HepG2 (cell line): ENCODE measurements around the gene ACTR6. TPM values are rescaled to one million over a fixed set of nuclear protein-coding genes. Genes with fewer than 3 reads are reported as not detected.

Source experiments
- CBFB ChIP-seq: sonication (generic); formaldehyde crosslinking; IDR thresholded peaks from 2 replicates; pipeline ENCODE4 v1.4.0; 2020; ENCODE audit warnings: missing genetic modification reagents
- CSRNP2 ChIP-seq: sonication (generic); formaldehyde crosslinking; conservative IDR thresholded peaks from 2 replicates; pipeline ENCODE4 v1.8.0; 2022; ENCODE audit warnings: low read depth, missing genetic modification reagents
- CTCF ChIP-seq: sonication (generic); formaldehyde crosslinking; IDR thresholded peaks from 2 replicates; pipeline ENCODE4 v1.5.0; 2020; ENCODE audit warnings: mild to moderate bottlenecking, missing genetic modification reagents, moderate library complexity
- MEIS1 ChIP-seq: sonication (generic); formaldehyde crosslinking; IDR thresholded peaks from 2 replicates; pipeline ENCODE4 v1.9.0; 2021; ENCODE audit warnings: mild to moderate bottlenecking, missing genetic modification reagents, moderate library complexity, borderline replicate concordance
- NFE2 ChIP-seq: sonication (generic); formaldehyde crosslinking; IDR thresholded peaks from 2 replicates; pipeline ENCODE4 v1.4.0; 2020; ENCODE audit warnings: missing genetic modification reagents
- PCBP1 ChIP-seq: fragments of 200-400 bp; formaldehyde crosslinking; IDR thresholded peaks from 2 replicates; pipeline ENCODE4 v1.6.1; 2017; ENCODE audit warnings: mild to moderate bottlenecking, low read depth, low read length, borderline replicate concordance
- SIN3A ChIP-seq: IDR thresholded peaks from 2 replicates; pipeline ENCODE4 v1.6.1; 2011; ENCODE audit warnings: low read depth, mild to moderate bottlenecking, control low read depth, low read length, borderline replicate concordance
- ZFP91 ChIP-seq: sonication (generic); formaldehyde crosslinking; IDR thresholded peaks from 2 replicates; pipeline ENCODE4 v1.9.0; 2022; ENCODE audit warnings: missing genetic modification reagents, mild to moderate bottlenecking, borderline replicate concordance
- ZFX ChIP-seq: sonication (generic); formaldehyde crosslinking; IDR thresholded peaks from 2 replicates; pipeline ENCODE4 v1.4.0; 2020; ENCODE audit warnings: mild to moderate bottlenecking, low read depth, missing genetic modification reagents, moderate library complexity
- ZMAT5 ChIP-seq: sonication (generic); formaldehyde crosslinking; IDR thresholded peaks from 2 replicates; pipeline ENCODE4 v1.5.0; 2020; ENCODE audit warnings: mild to moderate bottlenecking, low read depth, missing genetic modification reagents, borderline replicate concordance
- ZNF333 ChIP-seq: sonication (generic); formaldehyde crosslinking; IDR thresholded peaks from 2 replicates; pipeline ENCODE4 v1.4.0; 2020; ENCODE audit warnings: mild to moderate bottlenecking, missing genetic modification reagents, borderline replicate concordance
- ZNF350 ChIP-seq: sonication (generic); formaldehyde crosslinking; IDR thresholded peaks from 2 replicates; pipeline ENCODE4 v1.4.0; 2020; ENCODE audit warnings: mild to moderate bottlenecking, low read depth, missing genetic modification reagents, borderline replicate concordance
- ZNF580 ChIP-seq: IDR thresholded peaks from 2 replicates; pipeline ENCODE4 v1.6.1; 2016; ENCODE audit warnings: low read depth, borderline replicate concordance
- ZNF672 ChIP-seq: sonication (generic); formaldehyde crosslinking; IDR thresholded peaks from 2 replicates; pipeline ENCODE4 v1.8.1; 2022; ENCODE audit warnings: missing genetic modification reagents
- ZNF768 ChIP-seq: sonication (generic); formaldehyde crosslinking; IDR thresholded peaks from 2 replicates; pipeline ENCODE4 v1.4.0; 2020; ENCODE audit warnings: missing genetic modification reagents
- polyA plus RNA-seq, 8 experiments: library from polyadenylated mRNA; depleted of rRNA in 3 of 8; stranded (reverse) in 7 of 8; unstranded in 1 of 8; fragments of >200 nt; fragmentation: Illumina TruSeq in 4 of 8; extraction: Trizol in 4 of 8; gene quantifications; 2 replicates each; pipeline versions ENCODE4 v1.2.1 to v1.2.3, GENCODE V29; 2011 to 2016; ENCODE audit warnings: low read depth in 4 of 8, missing spikeins in 1 of 8, mixed read lengths in 1 of 8; ENCODE audit not compliant: insufficient read depth in 1 of 8
- total RNA-seq, 5 experiments: library from RNA; depleted of rRNA; stranded (reverse); fragments of >200 nt; fragmentation: Illumina TruSeq; extraction: Trizol; gene quantifications; 2 replicates each; pipeline ENCODE4 v1.2.3, GENCODE V29; 2016; ENCODE audit warnings: low read depth in 1 of 5
- TF ChIP-seq, protein P1 (sequence below): sonication (generic); formaldehyde crosslinking; IDR thresholded peaks from 2 replicates; pipeline ENCODE4 v1.8.1; 2023; ENCODE audit warnings: mild to moderate bottlenecking, missing genetic modification reagents
- TF ChIP-seq, protein P2 (sequence below): sonication (generic); formaldehyde crosslinking; IDR thresholded peaks from 2 replicates; pipeline ENCODE4 v1.5.1; 2020; ENCODE audit warnings: missing genetic modification reagents, mild to moderate bottlenecking, borderline replicate concordance

The ACTR6 gene
- total and polyA plus RNA-seq, 2 of the 13 experiments (the other 11 are each of a cell fraction or from before 2014, with no cell fraction given): 12.9 to 22.4 TPM

DNA sequence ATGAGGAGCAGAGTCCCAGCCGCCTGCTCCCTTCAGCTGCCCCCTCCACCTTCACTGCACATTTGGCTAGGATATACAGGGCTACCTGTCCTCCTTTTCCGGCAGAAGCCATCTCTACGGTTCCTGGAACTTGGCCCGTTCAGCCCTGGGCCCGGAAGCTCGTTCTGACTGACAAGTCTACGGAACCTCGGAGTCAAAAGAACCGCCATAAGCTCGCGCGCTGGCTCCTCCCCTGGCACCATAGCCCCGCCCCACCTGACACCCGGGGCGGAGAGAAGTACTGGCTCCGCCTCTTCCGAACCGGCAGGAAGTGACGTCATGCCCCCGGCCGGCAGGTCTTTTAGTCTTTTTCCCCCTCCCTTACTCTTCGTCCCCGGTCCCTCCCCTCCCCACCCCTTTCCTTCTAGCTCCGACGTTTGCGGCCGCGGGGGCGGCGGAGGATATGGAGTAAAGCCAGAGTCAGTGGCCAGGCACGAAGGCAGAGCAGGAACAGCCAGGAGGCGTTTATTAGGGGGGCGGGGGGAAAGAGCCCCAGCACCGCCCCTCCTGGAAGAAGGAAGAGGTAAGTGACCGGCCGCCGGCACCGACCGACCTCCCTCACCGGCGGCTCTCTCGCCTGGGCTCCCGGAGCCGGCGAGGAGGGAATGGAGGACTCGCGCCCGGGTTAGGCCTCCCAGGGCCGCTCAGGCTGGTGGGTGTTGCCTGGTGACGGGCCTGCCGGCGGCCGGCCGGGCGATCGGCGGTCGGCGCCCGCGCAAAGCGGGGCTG, 66.4 kb downstream of the ACTR6 start, which contains the start of the genes DEPDC4 and SCYL2 (continued):
- peak; percentile 90 for TF ChIP-seq ZFX (CRISPR knock-in tag)
- TF ChIP-seq, protein P1, sequence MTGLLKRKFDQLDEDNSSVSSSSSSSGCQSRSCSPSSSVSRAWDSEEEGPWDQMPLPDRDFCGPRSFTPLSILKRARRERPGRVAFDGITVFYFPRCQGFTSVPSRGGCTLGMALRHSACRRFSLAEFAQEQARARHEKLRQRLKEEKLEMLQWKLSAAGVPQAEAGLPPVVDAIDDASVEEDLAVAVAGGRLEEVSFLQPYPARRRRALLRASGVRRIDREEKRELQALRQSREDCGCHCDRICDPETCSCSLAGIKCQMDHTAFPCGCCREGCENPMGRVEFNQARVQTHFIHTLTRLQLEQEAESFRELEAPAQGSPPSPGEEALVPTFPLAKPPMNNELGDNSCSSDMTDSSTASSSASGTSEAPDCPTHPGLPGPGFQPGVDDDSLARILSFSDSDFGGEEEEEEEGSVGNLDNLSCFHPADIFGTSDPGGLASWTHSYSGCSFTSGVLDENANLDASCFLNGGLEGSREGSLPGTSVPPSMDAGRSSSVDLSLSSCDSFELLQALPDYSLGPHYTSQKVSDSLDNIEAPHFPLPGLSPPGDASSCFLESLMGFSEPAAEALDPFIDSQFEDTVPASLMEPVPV (CRISPR knock-in tag): no peak
- TF ChIP-seq, protein P2, sequence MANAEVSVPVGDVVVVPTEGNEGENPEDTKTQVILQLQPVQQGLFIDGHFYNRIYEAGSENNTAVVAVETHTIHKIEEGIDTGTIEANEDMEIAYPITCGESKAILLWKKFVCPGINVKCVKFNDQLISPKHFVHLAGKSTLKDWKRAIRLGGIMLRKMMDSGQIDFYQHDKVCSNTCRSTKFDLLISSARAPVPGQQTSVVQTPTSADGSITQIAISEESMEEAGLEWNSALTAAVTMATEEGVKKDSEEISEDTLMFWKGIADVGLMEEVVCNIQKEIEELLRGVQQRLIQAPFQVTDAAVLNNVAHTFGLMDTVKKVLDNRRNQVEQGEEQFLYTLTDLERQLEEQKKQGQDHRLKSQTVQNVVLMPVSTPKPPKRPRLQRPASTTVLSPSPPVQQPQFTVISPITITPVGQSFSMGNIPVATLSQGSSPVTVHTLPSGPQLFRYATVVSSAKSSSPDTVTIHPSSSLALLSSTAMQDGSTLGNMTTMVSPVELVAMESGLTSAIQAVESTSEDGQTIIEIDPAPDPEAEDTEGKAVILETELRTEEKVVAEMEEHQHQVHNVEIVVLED: peak; percentile 37; the same call in 1 of the 2 replicates
- TF ChIP-seq ZNF333: no peak; the same call in 1 of the 2 replicates
- TF ChIP-seq SIN3A: peak; percentile 21; the same call in 1 of the 2 replicates
- no peak for TF ChIP-seq NFE2 (CRISPR knock-in tag)
- peak; percentile 39; the same call in 1 of the 2 replicates for TF ChIP-seq ZNF350 (CRISPR knock-in tag)
- TF ChIP-seq ZNF768: peak; percentile 59; the same call in 1 of the 2 replicates
- TF ChIP-seq CTCF (CRISPR knock-in tag): 0 out of 2 replicates have a peak, but pooled peaks have one; percentile 3
- no peak for TF ChIP-seq CBFB
- TF ChIP-seq ZNF580 (CRISPR knock-in tag): peak; percentile 31; the same call in 1 of the 2 replicates
- TF ChIP-seq ZNF672 (CRISPR knock-in tag): no peak
- TF ChIP-seq CSRNP2: 0 out of 2 replicates have a peak, but pooled peaks have one; percentile 65
- 0 out of 2 replicates have a peak, but pooled peaks have one; percentile 88 for TF ChIP-seq PCBP1
- peak; percentile 46; the same call in 1 of the 2 replicates for TF ChIP-seq ZFP91 (CRISPR knock-in tag)
- TF ChIP-seq MEIS1 (CRISPR knock-in tag): no peak
- TF ChIP-seq ZMAT5 (CRISPR knock-in tag): no peak
